SW480 (cell line): ENCODE results near the gene ACAD11.

Source experiments
- DNase-seq: peaks from one replicate; pipeline ENCODE4 v3.0.0-alpha.2; 2016; ENCODE audit warnings: low spot score

Gene ACAD11

GRCh38 chr3:132659365-132660051 is at the start of gene ACAD11:
Gene ACAD11, minus strand, starts transcription at chr3:132659809. Its CDS starts 58 bp downstream, at chr3:132659751.
- DNase-seq = peak; percentile 71

- no peak for DNase-seq
Observed at GRCh38 chr3:132703733-132704132, 44.1 kb upstream of the ACAD11 start.

- DNase-seq = no peak
Observed at GRCh38 chr3:132695422-132695821, 35.8 kb upstream of the ACAD11 start.

- DNase-seq = no peak
Observed at GRCh38 chr3:132694991-132695390, 35.4 kb upstream of the ACAD11 start.

- DNase-seq = no peak
Observed at GRCh38 chr3:132690040-132690439, 30.4 kb upstream of the ACAD11 start.

- DNase-seq = no peak
Observed at GRCh38 chr3:132682201-132682600, 22.6 kb upstream of the ACAD11 start.

- no peak for DNase-seq
Observed at GRCh38 chr3:132681421-132681820, 21.8 kb upstream of the ACAD11 start.

GRCh38 chr3:132679911-132680310 is 20.3 kb upstream of the ACAD11 start:
- no peak for DNase-seq

GRCh38 chr3:132675408-132675807 is 15.8 kb upstream of the ACAD11 start:
- no peak for DNase-seq

GRCh38 chr3:132669256-132669777 is 9.7 kb upstream of the ACAD11 start:
- no peak for DNase-seq

- DNase-seq = no peak
Observed at GRCh38 chr3:132665230-132665745, 5.7 kb upstream of the ACAD11 start.

- DNase-seq = no peak
Observed at GRCh38 chr3:132662212-132662611, 2.6 kb upstream of the ACAD11 start.

GRCh38 chr3:132661101-132661500 is 1.5 kb upstream of the ACAD11 start:
- DNase-seq = peak; percentile 8

- DNase-seq = no peak
Observed at GRCh38 chr3:132660811-132661070, 1.1 kb upstream of the ACAD11 start.

GRCh38 chr3:132660052-132660810 is 622 bp upstream of the ACAD11 start, which contains the start of gene UBA5:
Gene UBA5, plus strand, starts transcription at chr3:132660329. Its CDS starts 209 bp downstream, at chr3:132660538.
- peak; percentile 72 for DNase-seq

GRCh38 chr3:132659000-132659364 is 627 bp downstream of the ACAD11 start:
- no peak for DNase-seq

GRCh38 chr3:132657869-132658747 is 1.5 kb downstream of the ACAD11 start:
- DNase-seq = no peak

GRCh38 chr3:132655471-132655870 is 4.1 kb downstream of the ACAD11 start:
- DNase-seq = no peak

- no peak for DNase-seq
Observed at GRCh38 chr3:132654721-132655120, 4.9 kb downstream of the ACAD11 start.

- DNase-seq = no peak
Observed at GRCh38 chr3:132654190-132654589, 5.4 kb downstream of the ACAD11 start.

- DNase-seq = no peak
Observed at GRCh38 chr3:132652640-132653270, 6.9 kb downstream of the ACAD11 start.

GRCh38 chr3:132650153-132650552 is 9.5 kb downstream of the ACAD11 start:
- DNase-seq = no peak
